ENCODE results near the gene SPATC1L. TPM values are rescaled to one million over a fixed set of nuclear protein-coding genes. Genes with fewer than 3 reads are reported as not detected.

SPATC1L gene
- total and polyA plus RNA-seq, 2 of the 8 experiments (the other 6 are each of a cell fraction or from before 2014, with no cell fraction given): 24.9 to 50.0 TPM

GRCh38 chr21:46154955-46155513, 29.2 kb downstream of the SPATC1L start:
- no peak overlapping the region for H2BK20ac ChIP-seq (ENCODE audit: low read length)
- ChIA-PET POLR2A (ENCODE audit: partially characterized antibody) (no interaction called here), CTCF (ENCODE audit: partially characterized antibody) (interaction anchor here (1.0 to 3.0 kb wide), 3 partner anchors 12 to 14 kb away, joined by 3 to 39 read pairs (median 5); no protein-coding TSS in a partner anchor)
- H3K18ac ChIP-seq (ENCODE audit: extremely low read depth, low read length): no peak overlapping the region
- H2AK5ac ChIP-seq (ENCODE audit: low read depth, low read length): no peak overlapping the region
- no peak overlapping the region for H3K9ac ChIP-seq (replicated peaks in 1 of 4; ENCODE audit: extremely low read depth in 1 of 4, low read depth in 3 of 4, low read length in 3 of 4)
- H3K36me3 ChIP-seq (ENCODE audit: control insufficient read depth in 2 of 4, insufficient read depth in 4 of 4, low read length in 3 of 4): peaks cover 0 to 4% (median under 1%) of the 10 kb centered on the region in 4 experiments; a peak in 2 of 8 replicates
- H4K91ac ChIP-seq (replicated peaks; ENCODE audit: insufficient read length, low read length): no peak overlapping the region
- H4K8ac ChIP-seq (ENCODE audit: extremely low read depth, insufficient read depth, low read length): peak overlapping the region; percentile 3; the same call in 1 of the 2 replicates
- H2BK5ac ChIP-seq (ENCODE audit: low read depth, low read length): no peak overlapping the region
- no peak overlapping the region for H3K23ac ChIP-seq (ENCODE audit: insufficient read length)
- H4K5ac ChIP-seq (ENCODE audit: insufficient read length, low read depth, low read length): no peak overlapping the region
- H3K27me3 ChIP-seq (replicated peaks in 1 of 4; ENCODE audit: control insufficient read depth in 3 of 4, extremely low read depth in 1 of 4, insufficient read depth in 3 of 4, low read length in 3 of 4): no peaks in the 10 kb centered on the region
- FAIRE-seq (no peak), DNase-seq (ENCODE audit: low read depth in 1 of 2, low spot score in 2 of 2) (peak in 1 of 2 experiments; percentile 43)
- no peak overlapping the region for H2AFZ ChIP-seq (ENCODE audit: low read length)
- H3K56ac ChIP-seq (replicated peaks; ENCODE audit: insufficient read length, low read depth, low read length): no peak overlapping the region
- H3K4me3 ChIP-seq (ENCODE audit: extremely low read depth in 1 of 4, insufficient read depth in 2 of 4, low read depth in 3 of 4, low read length in 4 of 4): no peak overlapping the region
- no peaks in the 10 kb centered on the region; the same call in 1 of the 2 replicates for H3K79me1 ChIP-seq (ENCODE audit: low read depth, low read length)
- no peak overlapping the region for H3K27ac ChIP-seq (ENCODE audit: low read depth, low read length)
- H2BK15ac ChIP-seq (ENCODE audit: low read length): no peak overlapping the region
- no peaks in the 10 kb centered on the region for H3K79me2 ChIP-seq (ENCODE audit: control insufficient read depth in 1 of 2, insufficient read depth in 2 of 2, low read length in 2 of 2)
- H2BK12ac ChIP-seq (ENCODE audit: low read depth, low read length): no peak overlapping the region
- WGBS, 2 experiments (ENCODE audit: extremely low coverage in 1 of 2, insufficient coverage in 1 of 2, insufficient read length in 1 of 2, insufficient replicate concordance in 2 of 2, low coverage in 1 of 2, low lambda C conversion rate in 2 of 2, missing lambda C conversion rate in 1 of 2): 92% methylated on average over 14 of the region's 16 CpGs; no CpG with 5 or more reads in 1 of the 2 experiments
- no peak overlapping the region for H2BK120ac ChIP-seq (replicated peaks; ENCODE audit: low read depth, low read length)
- H3K9me3 ChIP-seq (ENCODE audit: insufficient read depth in 2 of 2, low read depth in 1 of 2, low read length in 1 of 2): 0 out of 4 replicates have a peak, but pooled peaks cover 0 to 3% of the 10 kb centered on the region in 2 experiments
- no peaks in the 10 kb centered on the region for H3K23me2 ChIP-seq (ENCODE audit: low read depth, low read length)
- peaks cover 0 to 24% (median 15%) of the 10 kb centered on the region in 4 experiments; a peak in 5 of 7 replicates for H3K4me1 ChIP-seq (replicated peaks in 1 of 4; ENCODE audit: control insufficient read depth in 3 of 4, insufficient read depth in 4 of 4, low read length in 3 of 4)
- H3K4me2 ChIP-seq (ENCODE audit: insufficient read depth in 1 of 2, low read depth in 2 of 2, low read length in 2 of 2): no peak overlapping the region
- H3K4ac ChIP-seq (replicated peaks; ENCODE audit: insufficient read length, low read depth, low read length): no peak overlapping the region
- peaks cover 0 to 4% of the 10 kb centered on the region in 2 experiments for H4K20me1 ChIP-seq (replicated peaks in 1 of 2; ENCODE audit: control insufficient read depth in 1 of 2, insufficient read depth in 2 of 2, low read length in 2 of 2)
- no peak overlapping the region for H3K14ac ChIP-seq (ENCODE audit: insufficient read length)
- TF ChIP-seq KDM1A (IDR thresholded peaks at IDR 0.05; ENCODE audit: borderline replicate concordance, low read length) (no peak), SP4 (IDR thresholded peaks at IDR 0.05; ENCODE audit: low read length) (no peak), ZNF274 (IDR thresholded peaks at IDR 0.05; ENCODE audit: borderline replicate concordance, extremely low read depth, low read length) (no peak), SAP30 (IDR thresholded peaks at IDR 0.05; ENCODE audit: insufficient read depth, insufficient replicate concordance, low read length) (no peak), TAF1 (IDR thresholded peaks at IDR 0.05; ENCODE audit: low read depth, low read length) (no peak), TCF12 (IDR thresholded peaks at IDR 0.05; ENCODE audit: low read depth, low read length) (no peak), SIX5 (IDR thresholded peaks at IDR 0.05; ENCODE audit: low read depth, low read length) (no peak), JUND (IDR thresholded peaks at IDR 0.05; ENCODE audit: low read length) (no peak), CTCF (IDR thresholded peaks at IDR 0.05; ENCODE audit: control extremely low read depth in 1 of 3, insufficient read depth in 1 of 3, low read depth in 1 of 3, low read length in 3 of 3) (no peak), SP1 (IDR thresholded peaks at IDR 0.05; ENCODE audit: low read depth, low read length) (no peak), POU5F1 (IDR thresholded peaks at IDR 0.05; ENCODE audit: low read depth, low read length) (no peak)
